Measurements from ENCODE around the gene BORCS8. TPM values are rescaled to one million over a fixed set of nuclear protein-coding genes. Genes with fewer than 3 reads are reported as not detected.

BORCS8 gene
- total and polyA plus RNA-seq, 2 of the 4 experiments (the other 2 are of a cell fraction): 16.7 to 33.9 TPM

GRCh38 chr19:19160461-19161035 lies 31.4 kb downstream of the BORCS8 start:
- no peak overlapping the region for H4K5ac ChIP-seq (ENCODE audit: low read depth, low read length)
- H4K8ac ChIP-seq (ENCODE audit: low read depth in 2 of 2, low read length in 2 of 2): no peak overlapping the region
- no peak overlapping the region for H3K4ac ChIP-seq (ENCODE audit: low read depth, low read length)
- H4K20me1 ChIP-seq (ENCODE audit: insufficient read depth, low read length): no peaks in the 10 kb centered on the region
- no TSS peak for BruUV-seq (replicated peaks)
- H3K18ac ChIP-seq (ENCODE audit: low read depth, low read length): no peak overlapping the region
- no peak overlapping the region for H2BK20ac ChIP-seq (ENCODE audit: low read depth, low read length)
- in situ Hi-C loops (cut with MboI; ENCODE audit: low sequenced_read_pairs): no loop called here
- no peak overlapping the region for H3K23ac ChIP-seq (ENCODE audit: low read depth, low read length)
- no peak overlapping the region for H3K56ac ChIP-seq (ENCODE audit: extremely low read depth, insufficient read depth, low read length)
- no peak overlapping the region for H3K4me3 ChIP-seq (ENCODE audit: insufficient read depth, low read depth, low read length)
- ChIA-PET CTCF (no interaction called here), POLR2A (ENCODE audit: unreplicated experiment) (no interaction called here)
- H2BK15ac ChIP-seq (ENCODE audit: low read depth, low read length): no peak overlapping the region
- H3K9me1 ChIP-seq (ENCODE audit: insufficient read depth, low read length): no peaks in the 10 kb centered on the region
- no peak overlapping the region for H2AK9ac ChIP-seq (replicated peaks; ENCODE audit: low read depth, low read length, poor library complexity)
- H3K4me2 ChIP-seq (ENCODE audit: low read depth, low read length): no peak overlapping the region
- no peaks in the 10 kb centered on the region for H3K27me3 ChIP-seq (ENCODE audit: control insufficient read depth, insufficient read depth, low read length)
- peaks cover 6% of the 10 kb centered on the region; the same call in 1 of the 2 replicates for H3K9me3 ChIP-seq (ENCODE audit: control insufficient read depth, insufficient read depth, low read length)
- no peak overlapping the region for H4K91ac ChIP-seq (ENCODE audit: insufficient read depth, low read depth, low read length)
- H3K27ac ChIP-seq (ENCODE audit: insufficient read depth, low read length): no peak overlapping the region
- no peak overlapping the region for H3K9ac ChIP-seq (ENCODE audit: low read depth, low read length)
- DNase-seq (no peak), ATAC-seq (ENCODE audit: low read depth) (no peak)
- H3K36me3 ChIP-seq (ENCODE audit: control insufficient read depth, insufficient read depth, low read length): peaks cover 7% of the 10 kb centered on the region; the same call in 1 of the 2 replicates
- H3K14ac ChIP-seq (replicated peaks; ENCODE audit: low read depth, low read length): no peak overlapping the region
- H2AK5ac ChIP-seq (ENCODE audit: low read depth, low read length): no peak overlapping the region
- no peaks in the 10 kb centered on the region for H3K79me1 ChIP-seq (ENCODE audit: low read depth in 1 of 2, low read length in 2 of 2)
- TF ChIP-seq USF2 (IDR thresholded peaks at IDR 0.05; ENCODE audit: low read depth, low read length): no peak
- no peak for TF ChIP-seq RAD21 (IDR thresholded peaks at IDR 0.05; ENCODE audit: low read length)
- TF ChIP-seq FOS (IDR thresholded peaks at IDR 0.05; ENCODE audit: low read depth, low read length): no peak
- no peak for TF ChIP-seq RCOR1 (IDR thresholded peaks at IDR 0.05; ENCODE audit: insufficient replicate concordance, low read length)
- TF ChIP-seq RFX5 (IDR thresholded peaks at IDR 0.05; ENCODE audit: low read depth, low read length): no peak
- TF ChIP-seq CEBPB (IDR thresholded peaks at IDR 0.05; ENCODE audit: low read depth, low read length): no peak
- TF ChIP-seq MXI1 (IDR thresholded peaks at IDR 0.05; ENCODE audit: borderline replicate concordance, low read depth, low read length): no peak
- no peak for TF ChIP-seq CTCF (conservative IDR thresholded peaks at IDR 0.05; ENCODE audit: low read depth, low read length)
- TF ChIP-seq SMC3 (IDR thresholded peaks at IDR 0.05; ENCODE audit: low read depth, low read length): no peak
- no peak for TF ChIP-seq MAZ (IDR thresholded peaks at IDR 0.05; ENCODE audit: borderline replicate concordance, low read depth, low read length)
- no peak for TF ChIP-seq NFE2L2 (IDR thresholded peaks at IDR 0.05; ENCODE audit: low read depth, low read length)
- no peak for TF ChIP-seq ELK1 (IDR thresholded peaks at IDR 0.05; ENCODE audit: borderline replicate concordance, low read depth, low read length)
- TF ChIP-seq CHD1 (IDR thresholded peaks at IDR 0.05; ENCODE audit: low read depth, low read length): no peak
- no peak for TF ChIP-seq POLR2A (IDR thresholded peaks at IDR 0.05; ENCODE audit: low read depth, low read length)
- no peak for TF ChIP-seq BHLHE40 (IDR thresholded peaks at IDR 0.05; ENCODE audit: low read depth, low read length)
- no peak for TF ChIP-seq MAFK (IDR thresholded peaks at IDR 0.05; ENCODE audit: low read depth, low read length)
- H3K4me1 ChIP-seq (ENCODE audit: control insufficient read depth, insufficient read depth, low read length): no peaks in the 10 kb centered on the region
- 65% methylated on average over 5 of the region's 26 CpGs; no CpG with 5 or more reads in 1 of the 2 experiments for WGBS, 2 experiments (ENCODE audit: extremely low coverage in 2 of 2, insufficient read length in 1 of 2)
- no peak overlapping the region for H2BK120ac ChIP-seq (ENCODE audit: low read depth, low read length)
- intact Hi-C loops (cut with micrococcal nuclease): no loop called here
- no peak overlapping the region for H2AFZ ChIP-seq (replicated peaks; ENCODE audit: low read length, poor library complexity)
- H2BK5ac ChIP-seq (ENCODE audit: low read depth, low read length, poor library complexity, severe bottlenecking): no peak overlapping the region
- dilution Hi-C loops (cut with HindIII; ENCODE audit: low sequenced_read_pairs, unreplicated experiment): no loop called here

Measured in IMR-90 (cell line).